GM15510 (cell line): ENCODE data around the gene PTPN18.

Source experiments
- POLR2A ChIP-seq: IDR thresholded peaks from 3 replicates; pipeline ENCODE4 v1.6.1; 2011; ENCODE audit warnings: borderline replicate concordance; ENCODE audit not compliant: insufficient read length; ENCODE audit errors: extremely low read depth

The PTPN18 gene

GRCh38 chr2:130355578-130356431, at the start of gene PTPN18:
Gene PTPN18, plus strand, starts transcription at chr2:130356056. Its CDS starts 52 bp downstream, at chr2:130356108.
- TF ChIP-seq POLR2A: peak; percentile 74

- no peak for TF ChIP-seq POLR2A
Observed at GRCh38 chr2:130307850-130308249, 48.0 kb upstream of the PTPN18 start.

GRCh38 chr2:130310881-130311280, 45.0 kb upstream of the PTPN18 start:
- TF ChIP-seq POLR2A: no peak

GRCh38 chr2:130313812-130314334, 42.0 kb upstream of the PTPN18 start:
- no peak for TF ChIP-seq POLR2A

- TF ChIP-seq POLR2A: no peak
Observed at GRCh38 chr2:130314377-130314776, 41.5 kb upstream of the PTPN18 start.

- no peak for TF ChIP-seq POLR2A
Observed at GRCh38 chr2:130316596-130316995, 39.3 kb upstream of the PTPN18 start.

GRCh38 chr2:130318906-130319305, 37.0 kb upstream of the PTPN18 start:
- TF ChIP-seq POLR2A: no peak

GRCh38 chr2:130319536-130319935, 36.3 kb upstream of the PTPN18 start:
- no peak for TF ChIP-seq POLR2A

- TF ChIP-seq POLR2A: no peak
Observed at GRCh38 chr2:130327703-130328527, 27.9 kb upstream of the PTPN18 start.

- no peak for TF ChIP-seq POLR2A
Observed at GRCh38 chr2:130328710-130329109, 27.1 kb upstream of the PTPN18 start.

- TF ChIP-seq POLR2A: no peak
Observed at GRCh38 chr2:130332271-130333073, 23.4 kb upstream of the PTPN18 start.

- TF ChIP-seq POLR2A: no peak
Observed at GRCh38 chr2:130334026-130334425, 21.8 kb upstream of the PTPN18 start.

- TF ChIP-seq POLR2A: no peak
Observed at GRCh38 chr2:130335226-130335625, 20.6 kb upstream of the PTPN18 start.

GRCh38 chr2:130336150-130336876, 19.5 kb upstream of the PTPN18 start:
- TF ChIP-seq POLR2A: no peak
